K562 (cell line): ENCODE results near the gene NENF. TPM values are rescaled to one million over a fixed set of nuclear protein-coding genes. Genes with fewer than 3 reads are reported as not detected.

ENCODE experiments used
- CTBP1 ChIP-seq: fragments of 450-650 bp; IDR thresholded peaks from 2 replicates; pipeline ENCODE4 v1.6.1; 2016; ENCODE audit warnings: borderline replicate concordance
- E2F3 ChIP-seq: fragments of 250-450 bp; sonication (Bioruptor Pico); IDR thresholded peaks from 2 replicates; pipeline ENCODE4 v1.4.0; 2020; ENCODE audit warnings: mild to moderate bottlenecking
- EGR1 ChIP-seq: fragments of 450-650 bp; conservative IDR thresholded peaks from 2 replicates; pipeline ENCODE4 v1.6.1; 2017; ENCODE audit warnings: mild to moderate bottlenecking
- GATAD2B ChIP-seq: fragments of 450-650 bp; IDR thresholded peaks from 2 replicates; pipeline ENCODE4 v1.6.1; 2017; ENCODE audit warnings: mild to moderate bottlenecking, borderline replicate concordance
- L3MBTL2 ChIP-seq: fragments of 450-650 bp; IDR thresholded peaks from 2 replicates; pipeline ENCODE4 v1.6.1; 2016; ENCODE audit warnings: mild to moderate bottlenecking, moderate library complexity
- SAFB ChIP-seq: fragments of 200-400 bp; formaldehyde crosslinking; IDR thresholded peaks from 2 replicates; pipeline ENCODE4 v1.6.1; 2017; ENCODE audit warnings: low read depth, low read length, borderline replicate concordance
- ZNF507 ChIP-seq: conservative IDR thresholded peaks from 2 replicates; pipeline ENCODE4 v1.6.1; 2017; ENCODE audit warnings: missing genetic modification characterization, missing compliant biosample characterization
- polyA plus RNA-seq, 8 experiments: library from polyadenylated mRNA; depleted of rRNA in 4 of 8; stranded (reverse) in 5 of 8; unstranded in 3 of 8; fragments of >200 nt; fragmentation: Nextera tagmentation in 2 of 8; fragmentation: Illumina TruSeq in 1 of 8; extraction: Ambion mirVana in 2 of 8; extraction: Trizol in 1 of 8; gene quantifications; 2 replicates each; pipeline versions ENCODE4 v1.2.1 to v1.2.3, GENCODE V29; 2011 to 2014; ENCODE audit warnings: inconsistent platforms in 1 of 8, missing spikeins in 1 of 8
- total RNA-seq, 7 experiments: library from RNA; depleted of rRNA in 6 of 7; stranded (reverse); fragments of >200 nt in 6 of 7; fragmentation: Illumina TruSeq in 2 of 7; extraction: Trizol in 2 of 7; gene quantifications; 2 replicates each; pipeline versions ENCODE4 v1.2.1 to v1.2.3, GENCODE V29; 2011 to 2021; ENCODE audit warnings: low replicate concordance in 1 of 7
- TF ChIP-seq, protein P1 (sequence below), 2 experiments: fragments of 450-650 bp in 1 of 2; IDR thresholded peaks; 2 replicates each; pipeline ENCODE4 v1.6.1; 2011 to 2017; ENCODE audit warnings: low read depth in 2 of 2, antibody characterized with exemption in 1 of 2, borderline replicate concordance in 1 of 2, low read length in 1 of 2, mild to moderate bottlenecking in 1 of 2, mixed read lengths in 1 of 2; ENCODE audit not compliant: control insufficient read depth in 1 of 2
- TF ChIP-seq, protein P2 (sequence below): fragments of 250-450 bp; sonication (Bioruptor Pico); IDR thresholded peaks from 2 replicates; pipeline ENCODE4 v1.4.0; 2020; ENCODE audit warnings: mild to moderate bottlenecking

NENF gene
- total and polyA plus RNA-seq, 9 of the 15 experiments (the other 6 are each of a cell fraction or from before 2014, with no cell fraction given), result 6.1 to 100 (median 72.8) TPM

DNA sequence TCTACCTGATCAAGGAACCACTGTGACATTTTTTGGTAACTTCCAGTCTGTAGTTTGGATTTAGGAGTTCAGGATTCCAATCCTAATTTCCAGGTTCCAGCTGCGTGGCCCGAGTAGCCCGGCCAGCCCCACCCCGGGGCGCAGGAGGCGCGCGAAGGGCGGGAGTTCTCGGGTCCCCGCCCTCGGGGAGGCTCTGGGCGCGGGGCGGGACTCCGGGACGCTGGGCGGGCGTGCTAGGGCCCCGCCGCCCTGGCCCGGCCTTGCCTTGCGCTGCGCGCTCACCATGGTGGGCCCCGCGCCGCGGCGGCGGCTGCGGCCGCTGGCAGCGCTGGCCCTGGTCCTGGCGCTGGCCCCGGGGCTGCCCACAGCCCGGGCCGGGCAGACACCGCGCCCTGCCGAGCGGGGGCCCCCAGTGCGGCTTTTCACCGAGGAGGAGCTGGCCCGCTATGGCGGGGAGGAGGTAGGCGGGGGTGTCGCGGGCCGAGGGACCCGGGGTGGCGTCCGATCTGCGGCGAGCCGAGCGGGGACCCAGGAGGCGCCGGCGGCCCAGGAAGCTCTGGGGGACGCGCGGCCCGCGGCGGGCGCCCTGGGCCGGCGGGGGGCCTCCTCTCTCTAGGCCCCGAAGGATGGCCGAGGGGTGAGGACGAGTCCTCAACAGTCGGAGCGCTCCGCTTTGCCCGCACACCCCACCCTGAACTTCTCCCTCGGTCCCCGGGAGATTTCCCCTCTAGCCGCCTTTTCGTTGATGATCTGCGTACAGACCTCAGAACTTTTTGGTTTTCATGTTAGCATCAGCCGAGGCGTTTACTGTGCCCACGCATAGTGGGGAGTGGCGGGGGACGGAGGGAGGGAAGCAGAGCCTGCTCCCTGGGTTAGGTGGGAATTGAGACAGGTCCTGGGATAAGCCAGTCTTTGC, at the start of gene NENF (continued):
- TF ChIP-seq, protein P1, sequence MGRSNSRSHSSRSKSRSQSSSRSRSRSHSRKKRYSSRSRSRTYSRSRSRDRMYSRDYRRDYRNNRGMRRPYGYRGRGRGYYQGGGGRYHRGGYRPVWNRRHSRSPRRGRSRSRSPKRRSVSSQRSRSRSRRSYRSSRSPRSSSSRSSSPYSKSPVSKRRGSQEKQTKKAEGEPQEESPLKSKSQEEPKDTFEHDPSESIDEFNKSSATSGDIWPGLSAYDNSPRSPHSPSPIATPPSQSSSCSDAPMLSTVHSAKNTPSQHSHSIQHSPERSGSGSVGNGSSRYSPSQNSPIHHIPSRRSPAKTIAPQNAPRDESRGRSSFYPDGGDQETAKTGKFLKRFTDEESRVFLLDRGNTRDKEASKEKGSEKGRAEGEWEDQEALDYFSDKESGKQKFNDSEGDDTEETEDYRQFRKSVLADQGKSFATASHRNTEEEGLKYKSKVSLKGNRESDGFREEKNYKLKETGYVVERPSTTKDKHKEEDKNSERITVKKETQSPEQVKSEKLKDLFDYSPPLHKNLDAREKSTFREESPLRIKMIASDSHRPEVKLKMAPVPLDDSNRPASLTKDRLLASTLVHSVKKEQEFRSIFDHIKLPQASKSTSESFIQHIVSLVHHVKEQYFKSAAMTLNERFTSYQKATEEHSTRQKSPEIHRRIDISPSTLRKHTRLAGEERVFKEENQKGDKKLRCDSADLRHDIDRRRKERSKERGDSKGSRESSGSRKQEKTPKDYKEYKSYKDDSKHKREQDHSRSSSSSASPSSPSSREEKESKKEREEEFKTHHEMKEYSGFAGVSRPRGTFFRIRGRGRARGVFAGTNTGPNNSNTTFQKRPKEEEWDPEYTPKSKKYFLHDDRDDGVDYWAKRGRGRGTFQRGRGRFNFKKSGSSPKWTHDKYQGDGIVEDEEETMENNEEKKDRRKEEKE (IDR thresholded peaks at IDR 0.05; ENCODE audit: borderline replicate concordance in 1 of 2, control insufficient read depth in 1 of 2, low read depth in 2 of 2, low read length in 1 of 2), result no peak
- peak; percentile 97 for TF ChIP-seq GATAD2B
- peak; percentile 76 for TF ChIP-seq EGR1
- peak; percentile 11; the same call in 1 of the 2 replicates for TF ChIP-seq SAFB
- TF ChIP-seq, protein P2, sequence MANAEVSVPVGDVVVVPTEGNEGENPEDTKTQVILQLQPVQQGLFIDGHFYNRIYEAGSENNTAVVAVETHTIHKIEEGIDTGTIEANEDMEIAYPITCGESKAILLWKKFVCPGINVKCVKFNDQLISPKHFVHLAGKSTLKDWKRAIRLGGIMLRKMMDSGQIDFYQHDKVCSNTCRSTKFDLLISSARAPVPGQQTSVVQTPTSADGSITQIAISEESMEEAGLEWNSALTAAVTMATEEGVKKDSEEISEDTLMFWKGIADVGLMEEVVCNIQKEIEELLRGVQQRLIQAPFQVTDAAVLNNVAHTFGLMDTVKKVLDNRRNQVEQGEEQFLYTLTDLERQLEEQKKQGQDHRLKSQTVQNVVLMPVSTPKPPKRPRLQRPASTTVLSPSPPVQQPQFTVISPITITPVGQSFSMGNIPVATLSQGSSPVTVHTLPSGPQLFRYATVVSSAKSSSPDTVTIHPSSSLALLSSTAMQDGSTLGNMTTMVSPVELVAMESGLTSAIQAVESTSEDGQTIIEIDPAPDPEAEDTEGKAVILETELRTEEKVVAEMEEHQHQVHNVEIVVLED (CRISPR knock-in tag), result peak; percentile 39; the same call in 1 of the 2 replicates
- TF ChIP-seq ZNF507 (tag), result no peak
- 0 out of 2 replicates have a peak, but pooled peaks have one; percentile 47 for TF ChIP-seq L3MBTL2
- TF ChIP-seq E2F3, result peak; percentile 37; the same call in 1 of the 2 replicates
- TF ChIP-seq CTBP1, result peak; percentile 66; the same call in 1 of the 2 replicates
